GM23338 (cell line): Measurements from ENCODE around the gene SMIM14. TPM values are rescaled to one million over a fixed set of nuclear protein-coding genes. Genes with fewer than 3 reads are reported as not detected.
"Not testable (repeated sequence)": the region's sequence is repeated elsewhere in the genome, so short reads cannot be mapped to it uniquely, and the experiment has no call there.

Source experiments
- ATAC-seq: fragments of 200-7000 bp; cut with Tn5 transposase; 3 replicates; pipeline ENCODE4 v1.9.1; 2020
- DNase-seq: peaks from one replicate; pipeline ENCODE4 v3.0.0-alpha.2; 2015; ENCODE audit warnings: low spot score
- H2AFZ ChIP-seq: fragments of 200-600 bp; sonication (generic); 2 replicates; pipeline ENCODE4 v1.8.0; 2016; ENCODE audit warnings: antibody characterized with exemption, mild to moderate bottlenecking, moderate library complexity
- H3F3A ChIP-seq: fragments of 200-600 bp; sonication (generic); replicated peaks from 2 replicates; pipeline ENCODE4 v1.8.0; 2017; ENCODE audit warnings: antibody characterized with exemption, mixed run types, low read depth
- H3K27ac ChIP-seq: fragments of 200-600 bp; sonication (generic); 2 replicates; pipeline ENCODE4 v1.6.1; 2016; ENCODE audit warnings: low read depth
- H3K27me3 ChIP-seq: fragments of 200-600 bp; sonication (generic); 2 replicates; pipeline ENCODE4 v1.8.0; 2016; ENCODE audit warnings: mild to moderate bottlenecking, mixed run types, moderate library complexity; ENCODE audit not compliant: insufficient read depth
- H3K36me3 ChIP-seq: fragments of 200-600 bp; sonication (generic); 2 replicates; pipeline ENCODE4 v1.8.0; 2016; ENCODE audit warnings: mild to moderate bottlenecking; ENCODE audit not compliant: insufficient read depth
- H3K4me1 ChIP-seq: fragments of 200-600 bp; sonication (generic); 2 replicates; pipeline ENCODE4 v1.8.0; 2016; ENCODE audit warnings: mild to moderate bottlenecking, moderate library complexity; ENCODE audit not compliant: insufficient read depth
- H3K4me2 ChIP-seq: fragments of 200-600 bp; sonication (generic); 2 replicates; pipeline ENCODE4 v1.7.1; 2017; ENCODE audit warnings: mixed run types
- H3K4me3 ChIP-seq: fragments of 200-600 bp; sonication (generic); 2 replicates; pipeline ENCODE4 v1.6.1; 2016; ENCODE audit warnings: mixed run types
- H3K79me2 ChIP-seq: fragments of 200-600 bp; sonication (generic); replicated peaks from 2 replicates; pipeline ENCODE4 v1.8.0; 2017; ENCODE audit warnings: mild to moderate bottlenecking; ENCODE audit not compliant: insufficient read depth
- H3K9me2 ChIP-seq: fragments of 200-600 bp; sonication (generic); 2 replicates; pipeline ENCODE4 v1.8.0; 2017; ENCODE audit not compliant: insufficient read depth
- H4K20me1 ChIP-seq: fragments of 200-600 bp; sonication (generic); replicated peaks from 2 replicates; pipeline ENCODE4 v1.8.0; 2017; ENCODE audit warnings: mild to moderate bottlenecking; ENCODE audit not compliant: insufficient read depth
- H3K27ac Mint-ChIP-seq: 2 replicates; pipeline ENCODE4 v1.8.0; 2020; ENCODE audit warnings: inconsistent platforms, mild to moderate bottlenecking, moderate library complexity, mixed read lengths
- H3K27me3 Mint-ChIP-seq: 3 replicates; pipeline ENCODE4 v1.8.0; 2022; ENCODE audit warnings: low read depth, mild to moderate bottlenecking, moderate library complexity, mixed read lengths, inconsistent platforms; ENCODE audit not compliant: insufficient read depth, poor library complexity
- H3K36me3 Mint-ChIP-seq: 3 replicates; pipeline ENCODE4 v1.8.0; 2021; ENCODE audit warnings: low read depth, mild to moderate bottlenecking, inconsistent platforms, moderate library complexity, mixed read lengths
- H3K4me1 Mint-ChIP-seq: 3 replicates; pipeline ENCODE4 v1.8.0; 2020; ENCODE audit warnings: mild to moderate bottlenecking, inconsistent platforms, mixed read lengths
- H3K4me3 Mint-ChIP-seq: 3 replicates; pipeline ENCODE4 v1.8.0; 2021; ENCODE audit warnings: moderate library complexity, mild to moderate bottlenecking, inconsistent platforms, mixed read lengths
- H3K9me3 Mint-ChIP-seq: 3 replicates; pipeline ENCODE4 v1.8.0; 2020; ENCODE audit warnings: moderate library complexity, mild to moderate bottlenecking, inconsistent platforms, mixed read lengths
- CREB1 ChIP-seq: fragments of 250-450 bp; sonication (Bioruptor Pico); IDR thresholded peaks from 2 replicates; pipeline ENCODE4 v1.5.0; 2020; ENCODE audit warnings: low read depth, mild to moderate bottlenecking, moderate library complexity
- CTCF ChIP-seq, 2 experiments: fragments of 200-600 bp in 1 of 2; sonication (generic) in 1 of 2; conservative IDR thresholded peaks; 2 replicates each; pipeline versions ENCODE4 v1.5.1 to v1.6.1; 2016 to 2017; ENCODE audit warnings: antibody characterized with exemption in 2 of 2, low read depth in 2 of 2, mild to moderate bottlenecking in 2 of 2, moderate library complexity in 1 of 2
- EZH2 ChIP-seq: fragments of 200-600 bp; sonication (generic); IDR thresholded peaks from one replicate; pipeline ENCODE4 v1.8.0; 2017; ENCODE audit warnings: antibody characterized with exemption, mild to moderate bottlenecking, low read depth; ENCODE audit not compliant: unreplicated experiment
- EZH2phosphoT487 ChIP-seq: fragments of 200-600 bp; sonication (generic); IDR thresholded peaks from one replicate; pipeline ENCODE4 v1.8.1; 2018; ENCODE audit warnings: antibody characterized with exemption; ENCODE audit not compliant: unreplicated experiment
- JUNB ChIP-seq: IDR thresholded peaks from one replicate; pipeline ENCODE4 v1.6.1; 2016; ENCODE audit warnings: antibody characterized with exemption; ENCODE audit not compliant: unreplicated experiment
- POLR2AphosphoS5 ChIP-seq: IDR thresholded peaks from 2 replicates; pipeline ENCODE4 v1.6.1; 2016; ENCODE audit warnings: antibody characterized with exemption, low read depth
- STAT1 ChIP-seq: IDR thresholded peaks from one replicate; pipeline ENCODE4 v1.6.1; 2016; ENCODE audit warnings: antibody characterized with exemption; ENCODE audit not compliant: unreplicated experiment
- ZNF114 ChIP-seq: fragments of 250-450 bp; sonication (Bioruptor Pico); IDR thresholded peaks from 2 replicates; pipeline ENCODE4 v1.5.0; 2020; ENCODE audit warnings: mild to moderate bottlenecking, moderate library complexity
- ZNF331 ChIP-seq: fragments of 250-450 bp; sonication (Bioruptor Pico); IDR thresholded peaks from 2 replicates; pipeline ENCODE4 v1.5.0; 2020; ENCODE audit warnings: low read depth, mild to moderate bottlenecking, moderate library complexity
- ZNF462 ChIP-seq: fragments of 250-450 bp; sonication (Bioruptor Pico); IDR thresholded peaks from 2 replicates; pipeline ENCODE4 v1.5.0; 2020; ENCODE audit warnings: mild to moderate bottlenecking, moderate library complexity
- polyA plus RNA-seq: library from polyadenylated mRNA; unstranded; fragments of >200 nt; fragmentation: Nextera tagmentation; extraction: Ambion mirVana; gene quantifications from 2 replicates; pipeline ENCODE4 v1.2.1, GENCODE V29; 2016
- total RNA-seq: library from RNA; depleted of rRNA; stranded (reverse); fragments of >200 nt; shearing (Covaris generic); gene quantifications from 2 replicates; pipeline ENCODE4 v1.2.3, GENCODE V29; 2014

The SMIM14 gene
- total and polyA plus RNA-seq, 2 experiments from 2014 or later, result 29.0 to 52.6 TPM

GRCh38 chr4:39504538-39504937, 134.1 kb downstream of the SMIM14 start (continued):
- TF ChIP-seq CTCF (conservative IDR thresholded peaks at IDR 0.05; ENCODE audit: low read depth in 2 of 2) (no peak), POLR2AphosphoS5 (no peak), STAT1 (no peak)

DNA sequence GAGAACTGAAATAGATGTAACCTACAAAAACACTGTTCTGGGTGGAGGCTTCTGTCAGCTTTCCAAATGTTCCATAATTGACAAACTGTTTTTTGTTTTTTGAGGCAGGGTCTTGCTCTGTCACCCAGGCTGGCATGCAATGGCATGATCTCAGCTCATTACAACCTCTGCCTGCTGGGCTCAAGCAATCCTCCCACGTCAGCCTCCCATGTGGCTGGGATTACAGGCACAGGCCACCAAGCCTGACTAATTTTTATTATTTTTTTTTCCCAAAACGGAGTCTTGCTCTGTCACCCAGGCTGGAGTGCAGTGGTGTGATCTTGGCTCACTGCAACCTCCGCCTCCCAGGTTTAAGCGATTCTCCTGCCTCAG, 136.0 kb downstream of the SMIM14 start:
- not testable (repeated sequence) for H3K27ac ChIP-seq, H3K4me1 Mint-ChIP-seq, H3K4me2 ChIP-seq, ATAC-seq, H3K79me2 ChIP-seq, H2AFZ ChIP-seq, H3K9me2 ChIP-seq, DNase-seq, H4K20me1 ChIP-seq, H3K27me3 ChIP-seq, H3F3A ChIP-seq, H3K4me3 ChIP-seq, H3K9me3 Mint-ChIP-seq, H3K4me3 Mint-ChIP-seq, H3K27ac Mint-ChIP-seq, H3K4me1 ChIP-seq, H3K27me3 Mint-ChIP-seq
- peaks cover 40% of the 10 kb centered on the region for H3K36me3 ChIP-seq
- peaks cover 78% of the 10 kb centered on the region for H3K36me3 Mint-ChIP-seq

DNA sequence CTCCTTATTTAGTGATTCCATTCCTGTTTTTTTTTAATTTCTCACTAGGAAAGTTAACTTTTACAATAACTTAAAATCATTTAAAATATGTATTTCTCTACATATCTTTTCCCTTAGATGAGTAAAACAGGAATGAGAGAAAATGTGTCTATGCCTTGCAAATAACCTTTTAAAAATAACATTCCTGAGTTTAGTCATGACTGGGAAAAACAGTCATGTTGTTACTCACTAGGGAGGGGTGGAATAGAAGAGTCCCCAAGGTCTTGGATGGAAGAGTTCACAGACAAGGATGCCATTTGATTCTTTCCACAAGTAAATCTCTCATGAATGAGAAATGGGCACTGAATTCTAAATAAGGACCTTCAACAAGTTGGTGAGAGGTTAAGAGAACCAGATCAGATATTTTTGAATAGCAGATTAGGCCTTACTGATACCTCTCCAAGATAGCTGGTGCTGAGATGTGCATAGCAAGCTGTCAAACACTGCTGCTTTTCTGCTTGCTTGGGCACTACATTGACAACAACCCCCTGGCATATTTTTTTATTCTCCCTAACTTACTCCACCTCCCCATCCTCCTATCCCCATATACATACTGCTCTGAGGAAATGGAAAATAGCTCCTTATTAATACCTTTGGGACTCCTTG, 136.5 kb downstream of the SMIM14 start:
- H3K9me3 Mint-ChIP-seq, result no peaks in the 10 kb centered on the region
- ATAC-seq, result no peak
- H3K36me3 Mint-ChIP-seq, result peaks cover 73% of the 10 kb centered on the region
- Histone ChIP-seq H3K4me2 (no peak overlapping the region), H3K4me1 (no peaks in the 10 kb centered on the region), H3K27me3 (no peaks in the 10 kb centered on the region), H3K4me3 (no peak overlapping the region), H3F3A (peaks cover 4% of the 10 kb centered on the region; the same call in 1 of the 2 replicates), H3K36me3 (peaks cover 35% of the 10 kb centered on the region), H3K27ac (no peak overlapping the region), H2AFZ (no peak overlapping the region), H4K20me1 (0 out of 2 replicates have a peak, but pooled peaks cover 2% of the 10 kb centered on the region), H3K79me2 (no peaks in the 10 kb centered on the region), H3K9me2 (no peaks in the 10 kb centered on the region)
- no peak for DNase-seq
- no peak overlapping the region for H3K4me3 Mint-ChIP-seq
- no peak overlapping the region for H3K27ac Mint-ChIP-seq
- H3K4me1 Mint-ChIP-seq, result no peaks in the 10 kb centered on the region
- peaks cover 2% of the 10 kb centered on the region for H3K27me3 Mint-ChIP-seq
- TF ChIP-seq ZNF114 (CRISPR knock-in tag) (no peak), ZNF462 (CRISPR knock-in tag) (no peak), JUNB (no peak), CREB1 (CRISPR knock-in tag) (no peak), ZNF331 (no peak), EZH2phosphoT487 (no peak), EZH2 (no peak), STAT1 (no peak)
